ENCODE data around the gene IRX2.
A peak's percentile ranks its signal among the peaks of the same experiment; 100 is the strongest.

IRX2 gene

DNA sequence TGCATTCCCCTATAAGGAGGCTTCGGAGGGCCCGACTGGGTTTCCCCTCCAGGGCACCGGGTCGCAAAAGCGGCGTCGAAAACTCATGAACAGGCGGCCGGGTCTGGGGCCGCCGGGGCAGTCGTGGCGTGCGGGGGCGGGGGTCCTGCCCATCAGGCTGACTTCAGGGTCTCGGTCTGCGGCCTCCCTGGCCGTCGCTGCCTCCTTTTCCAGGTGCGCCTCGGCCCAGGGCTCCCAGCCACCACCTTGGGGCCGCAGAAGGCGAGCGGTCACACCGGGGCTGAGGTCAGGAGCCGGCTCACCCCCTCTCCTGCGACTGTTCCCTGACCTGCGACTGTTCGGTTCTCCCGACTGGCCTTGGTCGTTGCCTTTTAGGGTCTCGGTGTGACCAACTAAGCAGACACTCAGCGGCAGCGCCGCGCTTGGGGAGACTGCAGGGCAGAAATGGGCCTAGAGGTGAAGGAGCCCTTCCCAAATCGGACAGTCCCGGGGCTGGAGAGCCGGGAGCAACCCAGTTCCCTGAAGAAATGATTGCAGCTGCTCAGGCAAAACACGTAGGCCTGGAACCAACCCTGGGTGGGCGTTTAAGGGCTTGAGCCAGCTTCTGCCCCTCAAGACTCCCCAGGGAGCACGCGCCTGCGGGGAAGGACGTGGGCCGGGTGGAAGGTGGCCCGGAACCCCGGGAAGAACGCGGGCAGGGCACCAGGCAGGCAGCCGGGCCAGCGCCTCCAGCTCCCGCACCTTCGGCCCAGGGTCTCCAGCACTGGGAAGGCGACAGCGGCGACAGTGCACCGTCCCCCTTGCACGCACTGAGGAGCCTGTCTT lies 11.2 kb downstream of the IRX2 start:
- peak; percentile 64 for DNase-seq

DNA sequence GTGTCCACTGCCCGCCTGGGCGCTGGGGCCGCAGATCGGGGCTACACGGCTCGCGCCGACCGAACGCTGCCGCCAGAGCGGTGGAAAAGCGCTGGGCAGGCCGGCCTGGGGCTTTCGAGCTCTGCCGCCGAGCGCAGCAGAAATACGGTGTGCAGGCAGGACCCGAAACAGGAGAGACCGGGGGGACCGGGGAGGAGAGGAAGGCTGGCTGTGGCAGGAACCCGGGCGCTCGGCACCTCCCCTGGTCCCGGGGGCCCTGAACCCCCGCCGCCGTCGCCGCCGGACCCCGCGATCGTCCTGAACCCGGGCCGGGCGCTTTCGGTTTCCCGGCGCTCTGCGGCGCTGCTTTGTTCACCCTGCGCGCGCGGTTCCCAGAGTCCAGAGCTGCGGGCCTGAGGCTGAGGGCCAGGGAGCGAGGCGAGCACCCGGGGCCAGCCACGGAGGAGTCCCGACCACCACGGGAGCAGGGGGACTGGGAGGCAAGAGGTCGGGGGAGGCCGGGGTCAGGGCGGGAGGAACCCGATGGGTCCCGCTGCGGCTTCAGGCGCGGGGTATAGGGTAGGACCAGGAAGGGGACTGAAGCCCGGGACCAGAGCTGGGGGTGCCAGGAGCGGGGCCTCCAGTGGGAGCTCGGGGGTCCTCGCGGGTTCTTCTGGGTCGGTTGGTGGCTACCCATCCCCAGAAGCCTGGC lies 12.0 kb downstream of the IRX2 start:
- DNase-seq: peak; percentile 79

DNA sequence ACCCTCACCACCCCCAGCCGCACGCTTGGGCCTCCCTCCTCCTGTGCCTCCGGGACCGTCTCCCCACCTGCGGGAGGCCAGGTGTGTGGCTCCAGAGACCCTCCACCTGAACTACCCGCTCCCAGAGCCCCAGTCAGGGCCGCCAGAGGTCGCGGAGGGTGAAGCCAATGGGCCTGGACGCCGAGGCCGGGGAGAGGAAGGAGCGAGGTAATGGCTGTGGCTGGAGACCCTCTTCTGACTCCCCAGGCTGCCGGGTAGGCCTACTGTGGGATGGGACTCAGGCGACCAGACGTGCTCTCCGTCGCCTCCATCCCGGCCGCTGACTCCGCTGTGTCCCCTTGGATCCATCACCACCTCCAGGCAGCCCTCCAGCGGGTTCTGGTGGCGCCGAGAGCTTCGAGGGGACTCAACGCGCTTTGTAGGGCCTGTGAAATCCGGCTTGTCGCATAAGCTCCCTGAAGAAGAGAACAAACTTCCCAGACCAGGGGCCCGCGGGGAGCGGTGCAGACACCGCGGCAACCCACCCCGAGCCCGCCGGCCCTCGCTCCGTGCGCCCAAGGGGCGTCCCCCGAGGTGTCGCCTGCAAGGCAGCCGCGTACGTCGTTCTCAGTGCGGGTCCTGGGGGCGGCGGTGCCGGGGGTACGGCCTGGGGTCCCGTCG lies 12.6 kb downstream of the IRX2 start:
- no peak for DNase-seq

DNA sequence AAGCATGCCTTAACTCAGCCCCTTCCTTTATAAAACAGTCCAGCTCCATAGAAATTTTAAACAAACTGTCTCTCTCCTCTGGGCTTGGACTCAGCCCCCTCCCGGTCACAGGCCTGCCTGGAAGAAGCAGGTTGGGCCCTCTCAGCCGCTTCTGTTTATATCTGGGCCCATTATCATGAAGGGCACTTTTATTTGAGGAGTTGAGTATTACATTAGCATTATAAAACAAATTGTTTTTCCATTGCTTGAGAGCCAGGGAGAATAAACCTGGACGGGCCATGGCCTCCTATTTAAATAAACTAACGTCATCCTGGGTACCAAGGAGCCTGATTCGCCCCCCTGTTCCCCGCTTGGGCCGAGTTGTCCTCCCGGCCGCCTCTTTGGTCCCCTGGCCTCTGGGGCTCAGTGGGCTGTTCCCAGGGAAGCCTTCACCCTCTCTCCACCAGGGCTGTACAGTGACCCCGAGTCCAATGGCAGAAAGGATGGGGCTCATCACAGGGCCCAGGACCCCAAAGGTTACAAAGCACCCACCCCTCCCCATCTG lies 13.2 kb downstream of the IRX2 start:
- DNase-seq: no peak

DNA sequence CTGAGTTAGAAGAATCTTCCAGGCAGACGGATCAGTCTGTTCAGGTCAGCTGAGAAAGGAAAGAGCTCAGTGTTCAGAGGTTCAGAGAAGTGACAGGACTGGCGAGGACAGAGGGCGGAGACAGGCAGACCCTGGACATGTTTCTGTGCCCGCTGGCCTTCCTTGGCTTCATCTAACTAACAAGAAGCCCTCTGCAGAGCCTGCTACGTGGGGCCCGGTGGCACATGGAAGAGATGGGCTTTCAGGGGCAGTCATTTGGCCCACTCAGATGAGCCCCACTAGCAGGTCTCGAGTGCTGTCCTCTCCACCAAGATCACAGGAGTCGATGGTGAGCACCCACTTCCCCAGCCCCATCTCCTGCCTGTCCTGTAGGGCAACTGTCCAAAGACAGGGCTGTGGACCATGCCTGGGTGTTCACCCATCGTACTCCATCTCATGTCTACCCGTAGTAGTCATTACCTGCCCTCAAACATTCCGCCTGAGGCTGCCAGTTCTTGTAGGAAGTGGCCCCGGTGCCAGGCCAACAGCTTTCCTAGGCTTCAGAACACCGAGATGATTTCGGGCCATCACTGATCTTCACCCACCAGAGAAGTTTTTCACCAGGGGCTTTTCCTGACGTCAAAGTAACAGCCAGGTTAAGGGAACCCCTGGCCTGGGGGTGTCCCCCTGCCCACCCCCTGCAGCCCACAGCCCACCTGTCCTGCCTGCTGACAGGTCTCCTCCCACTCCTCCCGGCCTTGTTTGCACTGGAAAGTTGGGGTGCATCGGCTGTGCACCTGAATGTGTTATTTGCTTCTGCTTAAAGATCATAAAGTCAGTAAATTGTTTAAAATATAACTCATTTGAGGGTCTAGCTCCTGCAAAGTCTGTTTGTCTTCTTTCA lies 14.0 kb downstream of the IRX2 start:
- no peak for DNase-seq

DNA sequence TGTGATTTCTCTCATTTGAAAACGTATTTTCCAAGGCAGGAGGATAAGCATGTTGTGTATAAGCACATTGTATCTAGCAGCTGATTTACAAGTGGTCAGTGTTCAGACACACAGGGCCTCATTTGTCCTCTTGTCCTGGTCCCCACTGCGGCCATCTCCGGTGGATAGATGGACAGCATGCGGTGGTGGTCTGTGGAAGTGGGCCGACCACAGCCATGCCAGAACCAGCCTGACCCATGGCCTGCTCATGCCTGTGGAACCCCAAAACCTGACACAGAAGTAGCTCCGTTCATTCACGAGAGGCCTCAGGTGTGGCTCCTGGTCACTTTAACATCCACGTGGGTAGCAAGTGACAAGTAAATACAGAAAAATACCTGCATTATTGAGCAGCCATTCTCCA lies 14.6 kb downstream of the IRX2 start:
- DNase-seq: no peak

DNA sequence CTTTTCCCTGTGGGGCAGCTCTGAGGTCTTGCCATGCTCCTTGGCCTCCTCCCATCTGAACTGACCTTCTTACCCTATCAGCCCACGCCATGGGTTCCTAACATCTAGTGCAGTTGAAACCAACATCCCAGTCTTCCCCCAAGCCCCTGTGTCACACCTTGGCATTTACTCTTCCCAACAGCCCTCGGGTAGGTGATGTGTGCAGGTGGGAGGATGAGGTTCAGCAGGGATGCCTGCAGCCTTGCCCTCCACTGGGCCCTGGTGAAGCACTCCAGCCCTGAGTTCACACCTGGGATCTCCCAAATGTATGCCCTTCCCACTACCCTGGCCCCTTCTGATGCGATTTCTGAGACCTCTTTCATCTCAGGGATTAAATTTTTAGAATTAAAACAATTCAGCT lies 15.5 kb downstream of the IRX2 start:
- no peak for DNase-seq

DNA sequence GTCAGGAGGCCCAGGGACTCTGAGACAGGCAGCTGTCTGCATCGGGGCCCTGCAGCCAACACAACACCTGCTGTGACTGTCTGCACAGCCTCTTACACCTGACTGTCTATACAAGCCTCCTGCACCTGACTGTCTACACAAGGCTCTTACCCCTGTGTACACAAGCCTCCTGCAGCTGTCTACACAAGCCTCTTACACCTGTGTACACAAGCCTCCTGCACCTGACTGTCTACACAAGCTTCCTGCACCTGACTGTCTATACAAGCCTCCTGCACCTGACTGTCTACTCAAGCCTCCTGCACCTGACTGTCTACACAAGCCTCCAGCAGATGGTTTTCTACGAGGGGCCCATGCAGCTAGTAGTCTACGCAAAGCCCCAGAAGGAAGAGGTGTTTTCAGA lies 18.6 kb downstream of the IRX2 start:
- DNase-seq: no peak

DNA sequence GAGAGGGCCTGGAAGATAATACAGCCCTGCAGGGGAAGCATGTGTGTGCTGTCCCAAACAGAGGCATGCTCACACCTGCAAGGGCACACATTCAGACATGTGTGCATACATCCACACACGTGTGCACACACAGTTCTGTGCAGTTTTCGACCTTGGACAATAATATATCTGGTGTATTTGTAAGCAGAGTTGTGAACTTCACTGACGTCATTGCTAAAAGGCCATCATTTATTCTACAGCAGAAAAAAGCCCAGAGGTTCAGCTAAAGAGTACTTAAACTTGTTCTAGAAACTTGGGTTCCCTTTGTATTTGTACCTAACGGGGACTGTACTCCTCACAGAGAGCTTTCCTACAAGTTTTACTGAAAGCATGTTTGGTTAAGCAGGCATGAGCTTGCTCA lies 19.5 kb downstream of the IRX2 start:
- DNase-seq: no peak

DNA sequence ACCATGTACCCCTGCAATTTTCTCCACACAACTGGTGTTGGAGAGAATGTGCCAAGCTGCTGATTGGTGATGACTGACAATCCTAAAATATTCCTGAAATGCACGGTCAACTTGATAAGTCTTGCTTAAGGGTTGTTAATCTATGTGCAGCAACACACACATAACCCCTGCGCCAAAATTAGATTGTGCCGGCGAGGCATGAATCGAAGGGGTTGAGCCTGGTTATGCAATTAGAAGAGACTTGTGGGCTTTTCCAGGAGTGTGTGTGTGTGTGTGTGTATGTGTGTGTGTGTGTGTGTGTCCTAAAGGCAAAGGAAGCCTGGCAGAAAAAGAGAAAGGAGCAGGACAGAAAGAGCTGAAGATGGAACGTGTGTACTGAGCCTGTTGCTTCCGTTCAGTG lies 22.3 kb downstream of the IRX2 start:
- DNase-seq: no peak

DNA sequence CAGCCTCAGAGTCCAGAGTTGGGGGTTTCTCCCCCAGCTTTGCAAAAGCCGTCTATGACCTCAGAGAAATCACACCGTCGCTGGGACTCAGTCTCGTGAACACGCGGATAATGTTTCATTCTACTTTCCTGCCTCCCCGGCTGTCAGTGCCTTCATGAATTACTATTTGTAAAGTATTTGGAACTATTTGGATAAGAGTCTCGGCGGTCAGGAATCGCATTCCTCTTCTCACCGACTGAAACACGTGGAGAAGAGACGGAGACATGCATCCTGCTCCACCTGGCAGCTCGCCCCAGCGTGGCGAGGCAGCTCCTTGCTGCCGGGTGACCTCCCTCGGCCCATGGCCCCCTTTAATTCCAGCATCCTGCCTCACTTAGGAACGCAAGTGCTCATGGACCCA lies 23.9 kb downstream of the IRX2 start:
- no peak for DNase-seq

DNA sequence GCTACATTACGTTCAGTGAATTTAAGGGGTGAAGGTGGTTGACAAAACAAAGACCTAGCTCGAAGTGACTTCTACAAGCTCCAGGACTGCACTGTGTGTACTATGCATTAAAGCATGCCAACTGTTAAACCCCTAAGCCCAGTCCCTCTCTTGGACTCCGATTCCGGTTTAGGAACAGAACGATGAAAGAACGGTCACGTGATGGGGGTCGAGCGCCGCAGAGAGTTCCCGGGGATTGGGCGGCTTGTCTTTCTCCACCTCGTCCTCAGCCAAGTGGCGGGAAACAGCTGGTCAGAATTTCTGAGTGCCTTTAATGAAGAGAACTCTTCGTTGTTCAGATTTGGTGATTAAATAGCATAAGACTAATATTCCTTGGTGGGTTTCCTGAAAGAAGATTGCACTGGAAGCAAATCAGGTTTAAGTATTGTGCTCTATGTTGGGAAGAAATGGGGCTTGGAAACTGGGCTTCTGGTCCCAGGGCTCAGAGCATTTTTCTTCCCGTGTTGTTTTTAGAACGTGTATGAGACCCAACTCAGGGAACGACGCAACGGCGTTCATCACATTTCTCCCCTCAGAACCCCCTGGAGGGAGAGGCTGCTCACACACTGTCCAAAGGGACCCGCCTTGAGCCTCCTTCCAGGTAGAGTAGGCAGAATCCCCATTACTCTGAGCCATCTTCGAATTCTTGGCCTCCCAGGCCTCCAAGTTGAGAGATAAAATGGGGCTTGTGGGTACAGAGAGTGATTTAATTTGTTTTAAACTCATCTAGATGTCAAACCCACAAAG lies 25.3 kb downstream of the IRX2 start:
- no peak for DNase-seq

DNA sequence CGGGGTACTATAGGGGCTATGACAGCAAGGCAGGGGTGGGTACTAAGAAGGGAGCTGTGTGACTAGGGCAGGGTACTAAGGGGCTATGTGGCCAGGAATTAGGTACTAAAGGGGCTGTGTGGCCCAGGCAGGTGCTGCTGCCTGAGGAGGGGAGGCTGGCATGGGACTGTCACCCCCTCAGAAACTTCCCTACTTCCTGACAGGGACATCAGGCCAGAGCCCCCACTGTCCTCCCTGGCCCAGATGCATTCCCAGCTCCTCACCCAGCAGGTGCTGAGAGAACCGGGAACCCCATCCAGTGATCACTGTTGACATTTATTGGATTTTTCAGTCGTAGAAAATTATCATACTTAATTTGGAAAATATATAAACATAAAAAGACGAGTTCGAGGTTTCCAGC lies 26.6 kb downstream of the IRX2 start:
- DNase-seq: no peak

DNA sequence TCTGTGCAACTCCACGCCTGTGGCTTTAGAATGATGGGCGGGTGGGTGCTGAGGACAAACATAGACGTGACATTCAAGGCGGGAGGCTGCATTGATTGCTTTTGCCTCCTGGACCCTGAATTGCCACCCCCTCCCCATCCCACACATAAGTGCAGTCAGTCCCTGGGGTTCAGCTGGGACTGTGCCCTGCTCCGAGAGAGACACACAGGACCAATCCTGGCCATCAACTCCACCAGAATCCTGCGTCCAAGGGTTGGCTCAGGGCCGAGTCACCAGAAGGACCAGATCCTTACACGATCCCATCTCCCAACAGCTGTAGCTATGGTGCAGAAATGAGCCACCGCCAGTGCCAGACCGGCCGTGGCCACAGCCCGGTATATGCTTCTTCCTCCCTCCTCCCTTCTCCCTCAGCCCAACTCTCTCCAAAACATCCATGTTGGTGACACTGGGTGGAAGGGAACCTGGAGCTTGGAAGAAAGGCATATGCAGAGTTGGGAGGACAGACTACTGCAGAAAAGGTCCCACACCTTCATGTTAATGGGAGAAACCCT lies 27.4 kb downstream of the IRX2 start:
- no peak for DNase-seq

DNA sequence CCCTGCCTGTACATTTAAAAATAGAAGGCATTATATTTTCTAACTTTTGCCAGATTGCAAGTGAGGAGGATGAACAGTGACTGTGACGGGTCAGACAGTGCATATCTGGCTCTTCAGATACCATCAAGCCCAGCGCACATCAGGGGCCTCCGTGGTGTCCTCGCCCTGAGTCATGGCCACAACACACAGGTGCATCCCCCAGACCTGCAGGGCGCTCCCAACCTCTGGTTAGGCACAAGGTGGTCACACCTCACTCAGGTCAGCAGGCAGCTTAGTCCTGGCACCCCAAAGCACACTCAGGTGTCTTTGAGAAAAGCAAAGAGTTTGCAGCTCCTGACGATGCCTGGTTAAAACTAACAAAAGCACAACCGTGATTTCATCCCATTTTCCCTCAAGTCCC lies 28.6 kb downstream of the IRX2 start:
- no peak for DNase-seq

DNA sequence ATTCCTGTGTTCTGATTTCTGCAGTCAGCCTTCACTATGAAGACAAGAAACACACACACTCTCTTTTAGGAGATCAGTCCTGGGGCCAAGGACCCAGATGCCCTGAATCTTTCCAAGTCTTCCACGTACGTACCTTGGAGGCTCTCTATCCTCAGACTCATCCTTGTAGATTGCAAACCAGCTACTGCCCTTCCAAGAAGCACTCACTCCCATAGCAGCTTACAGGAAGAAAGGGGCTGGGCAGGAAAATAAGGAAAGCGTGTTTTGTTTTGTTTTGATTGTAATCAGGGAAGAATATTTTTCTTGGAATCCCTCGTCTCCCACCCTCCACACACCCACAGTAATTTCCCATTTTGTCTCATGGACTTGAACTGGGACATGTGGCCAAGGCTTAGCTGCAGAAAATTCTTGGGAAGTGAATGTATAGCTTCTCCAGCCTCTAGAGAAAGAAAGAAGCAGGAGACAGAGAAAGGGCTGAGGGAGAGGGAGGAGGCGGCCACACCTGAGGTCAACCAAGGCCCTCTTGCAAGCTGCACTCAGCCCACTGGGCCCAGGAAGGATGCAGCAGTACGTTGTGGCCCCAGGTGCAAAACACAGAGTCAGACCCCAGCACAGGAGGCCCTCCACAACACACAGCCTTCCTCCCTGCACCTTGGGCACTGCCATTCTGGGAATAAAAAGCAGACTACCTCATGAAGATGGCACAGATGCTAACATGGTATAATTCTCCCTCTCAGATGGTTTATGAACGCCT lies 29.9 kb downstream of the IRX2 start:
- no peak for DNase-seq

DNA sequence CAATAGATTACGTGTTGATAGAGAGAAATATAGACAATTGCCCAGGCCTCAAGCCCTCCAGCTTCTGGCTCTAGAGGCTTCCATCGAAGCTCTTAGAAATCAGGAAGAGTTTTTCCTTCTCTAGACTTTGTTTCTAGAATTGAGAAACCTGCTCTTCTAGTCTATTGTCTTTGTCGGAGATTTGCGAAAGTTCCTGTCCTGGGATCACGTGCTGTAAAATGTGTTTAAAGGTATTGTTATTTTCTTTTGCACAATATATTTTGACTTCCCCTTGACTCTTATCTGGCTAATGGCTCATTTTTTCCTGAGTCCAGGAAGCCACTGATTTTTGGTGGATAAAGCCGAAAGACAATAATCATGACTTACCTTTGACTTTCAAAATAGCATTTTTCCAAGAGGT lies 32.1 kb downstream of the IRX2 start:
- DNase-seq: no peak

DNA sequence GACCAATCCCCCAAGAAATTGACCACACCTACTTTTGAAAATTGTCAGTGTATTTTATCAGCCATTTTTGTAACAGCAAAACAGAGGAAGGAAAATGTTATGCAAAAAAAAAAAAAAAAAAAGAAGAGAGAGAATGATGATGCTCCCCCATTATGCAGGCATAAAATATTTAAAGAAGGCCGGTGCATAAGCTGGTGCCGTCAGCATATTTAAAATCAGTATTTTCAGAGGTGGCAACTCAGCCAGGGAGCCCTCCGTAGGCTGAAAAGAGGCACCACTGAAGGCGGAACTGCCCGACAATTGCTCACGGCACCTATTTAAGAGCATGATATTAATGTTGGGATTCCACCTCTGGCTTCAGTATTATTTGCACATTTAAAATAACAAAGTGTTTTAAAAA lies 33.4 kb downstream of the IRX2 start:
- DNase-seq: no peak

DNA sequence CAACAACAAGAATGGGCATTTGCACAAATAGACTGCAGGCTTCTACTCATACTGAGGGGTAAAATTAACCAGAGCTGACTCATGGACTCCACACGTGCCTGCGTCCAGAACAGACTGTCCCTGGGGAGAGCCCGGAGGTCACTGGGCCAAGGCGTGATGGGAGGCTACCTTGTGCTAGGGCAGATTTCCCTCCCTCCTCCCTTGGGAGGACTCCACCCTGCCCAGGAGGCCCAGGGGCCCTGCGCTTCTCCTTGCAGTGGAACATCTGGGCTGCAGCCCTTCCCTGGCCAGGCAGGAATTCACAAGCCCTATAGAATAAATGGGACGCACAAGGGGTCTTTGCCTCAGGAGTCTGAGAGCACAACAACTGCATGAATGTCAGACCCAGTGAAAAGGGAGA lies 35.6 kb downstream of the IRX2 start:
- no peak for DNase-seq

DNA sequence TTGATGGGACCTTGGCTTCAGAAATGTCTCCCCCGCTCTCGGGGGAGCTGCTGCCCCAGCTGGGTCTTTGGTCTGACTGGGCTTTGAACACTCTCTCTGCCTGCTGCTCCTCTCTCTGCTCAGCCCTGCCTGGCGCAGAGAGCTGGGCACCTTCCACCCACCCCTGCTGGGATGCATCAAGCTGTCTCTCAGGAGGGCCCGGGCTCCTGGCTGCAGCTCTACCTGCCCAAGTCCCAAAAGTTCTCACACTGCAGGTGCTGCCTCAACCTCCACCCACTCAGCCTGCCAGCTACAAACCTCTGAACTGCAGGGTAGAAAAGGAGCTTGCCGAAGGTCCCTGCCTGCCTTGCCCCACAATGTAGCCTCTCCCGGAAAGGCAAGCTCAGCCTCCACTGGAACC lies 36.7 kb downstream of the IRX2 start:
- no peak for DNase-seq

DNA sequence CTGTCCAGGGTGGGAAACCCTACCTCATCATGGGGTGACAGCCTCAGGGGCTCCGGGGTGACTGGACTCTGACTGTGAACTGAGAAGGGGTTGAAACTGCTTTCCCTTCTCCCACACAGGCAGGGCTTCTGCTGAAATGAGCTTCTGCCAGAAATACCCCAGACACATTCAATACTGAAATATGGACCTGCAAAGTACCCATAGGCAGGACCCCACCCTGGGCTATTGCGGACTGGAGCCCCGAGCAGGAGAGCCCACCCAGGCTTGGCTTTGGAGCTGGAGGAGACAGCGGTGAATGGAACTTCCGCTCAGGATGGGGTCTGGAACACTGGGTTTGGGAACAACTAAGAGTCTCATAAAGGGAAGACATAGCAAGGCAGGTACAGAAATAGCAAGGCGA lies 37.5 kb downstream of the IRX2 start:
- DNase-seq: no peak

Data from eye (tissue), 1 donor.